IMR-90 (cell line): ENCODE results near the gene RSPH3. TPM values are rescaled to one million over a fixed set of nuclear protein-coding genes. Genes with fewer than 3 reads are reported as not detected.

Experiments
- ATAC-seq: fragments of 200-7000 bp; cut with Tn5 transposase; 2 replicates; pipeline ENCODE4 v1.9.1; 2020; ENCODE audit warnings: low read depth, mild to moderate bottlenecking, moderate library complexity
- BruUV-seq: library from RNA; stranded (reverse); fragments of 400-500 nt; replicated peaks from 2 replicates; lab custom pipeline; 2021; lab: Mats Ljungman, UMichigan
- CTCF ChIA-PET: fragments of 300-600 bp; formaldehyde crosslinking; extraction: SDS; loops from one replicate; lab custom pipeline; 2021; ENCODE audit warnings: antibody characterized with exemption; lab: Yijun Ruan, JAX
- POLR2A ChIA-PET: fragments of 300-600 bp; sonication (Branson Sonifier 250); formaldehyde crosslinking; loops from one replicate; lab custom pipeline; 2022; ENCODE audit warnings: antibody characterized with exemption; ENCODE audit not compliant: unreplicated experiment; lab: Charles Lee
- DNase-seq: peaks from one replicate; pipeline ENCODE4 v3.0.0; 2013
- H2AFZ ChIP-seq: replicated peaks from 2 replicates; pipeline ENCODE3; 2013; ENCODE audit warnings: low read length, mild to moderate bottlenecking; ENCODE audit not compliant: poor library complexity
- H2AK5ac ChIP-seq: 2 replicates; pipeline ENCODE4 v1.6.1; 2013; ENCODE audit warnings: low read depth, low read length, inconsistent platforms
- H2AK9ac ChIP-seq: replicated peaks from 2 replicates; pipeline ENCODE3; 2013; ENCODE audit warnings: mild to moderate bottlenecking, low read depth, low read length, moderate library complexity; ENCODE audit not compliant: poor library complexity
- H2BK120ac ChIP-seq: 2 replicates; pipeline ENCODE4 v1.6.1; 2013; ENCODE audit warnings: low read depth, low read length, inconsistent platforms
- H2BK15ac ChIP-seq: 3 replicates; pipeline ENCODE4 v1.6.1; 2013; ENCODE audit warnings: low read depth, low read length, inconsistent platforms
- H2BK20ac ChIP-seq: 2 replicates; pipeline ENCODE4 v1.6.1; 2013; ENCODE audit warnings: low read depth, mild to moderate bottlenecking, inconsistent platforms, low read length, moderate library complexity
- H2BK5ac ChIP-seq: 2 replicates; pipeline ENCODE4 v1.6.1; 2013; ENCODE audit warnings: mild to moderate bottlenecking, low read depth, low read length, inconsistent platforms; ENCODE audit not compliant: poor library complexity, severe bottlenecking
- H3K14ac ChIP-seq: replicated peaks from 2 replicates; pipeline ENCODE4 v1.6.1; 2013; ENCODE audit warnings: low read depth, low read length, inconsistent platforms
- H3K18ac ChIP-seq: 2 replicates; pipeline ENCODE4 v1.6.1; 2013; ENCODE audit warnings: low read depth, low read length, control low read depth
- H3K23ac ChIP-seq: 2 replicates; pipeline ENCODE4 v1.6.1; 2013; ENCODE audit warnings: low read depth, low read length, inconsistent platforms
- H3K27ac ChIP-seq: 2 replicates; pipeline ENCODE4 v1.5.1; 2013; ENCODE audit warnings: mild to moderate bottlenecking, control low read depth, low read length; ENCODE audit not compliant: insufficient read depth
- H3K27me3 ChIP-seq: 2 replicates; pipeline ENCODE4 v1.6.1; 2013; ENCODE audit warnings: low read length; ENCODE audit not compliant: control insufficient read depth, insufficient read depth
- H3K36me3 ChIP-seq: 2 replicates; pipeline ENCODE4 v1.6.1; 2013; ENCODE audit warnings: low read length, mixed read lengths; ENCODE audit not compliant: control insufficient read depth, insufficient read depth
- H3K4ac ChIP-seq: 2 replicates; pipeline ENCODE4 v1.6.1; 2013; ENCODE audit warnings: low read depth, low read length, inconsistent platforms
- H3K4me1 ChIP-seq: 2 replicates; pipeline ENCODE4 v1.6.1; 2013; ENCODE audit warnings: low read length, mixed read lengths; ENCODE audit not compliant: control insufficient read depth, insufficient read depth
- H3K4me2 ChIP-seq: 2 replicates; pipeline ENCODE4 v1.6.1; 2013; ENCODE audit warnings: low read depth, mild to moderate bottlenecking, control low read depth, low read length, moderate library complexity
- H3K4me3 ChIP-seq: 2 replicates; pipeline ENCODE4 v1.5.1; 2013; ENCODE audit warnings: low read depth, mild to moderate bottlenecking, control low read depth, low read length, moderate library complexity; ENCODE audit not compliant: insufficient read depth
- H3K56ac ChIP-seq: 2 replicates; pipeline ENCODE4 v1.6.1; 2013; ENCODE audit warnings: low read length, inconsistent platforms; ENCODE audit not compliant: insufficient read depth; ENCODE audit errors: extremely low read depth
- H3K79me1 ChIP-seq, 2 experiments: 2 replicates each; pipeline ENCODE4 v1.6.1; 2013; ENCODE audit warnings: low read length in 2 of 2, inconsistent platforms in 1 of 2, low read depth in 1 of 2
- H3K9ac ChIP-seq: 2 replicates; pipeline ENCODE4 v1.6.1; 2013; ENCODE audit warnings: low read depth, low read length, control low read depth
- H3K9me1 ChIP-seq: 2 replicates; pipeline ENCODE4 v1.6.1; 2013; ENCODE audit warnings: low read length, inconsistent platforms; ENCODE audit not compliant: insufficient read depth
- H3K9me3 ChIP-seq: 2 replicates; pipeline ENCODE4 v1.6.1; 2013; ENCODE audit warnings: low read length; ENCODE audit not compliant: control insufficient read depth, insufficient read depth
- H4K20me1 ChIP-seq: 2 replicates; pipeline ENCODE4 v1.6.1; 2013; ENCODE audit warnings: low read length, inconsistent platforms; ENCODE audit not compliant: insufficient read depth
- H4K5ac ChIP-seq: 2 replicates; pipeline ENCODE4 v1.6.1; 2013; ENCODE audit warnings: mild to moderate bottlenecking, low read depth, low read length, control low read depth
- H4K8ac ChIP-seq, 2 experiments: 2 replicates each; pipeline ENCODE4 v1.6.1; 2013; ENCODE audit warnings: low read depth in 2 of 2, low read length in 2 of 2, control low read depth in 1 of 2, inconsistent platforms in 1 of 2
- H4K91ac ChIP-seq: 2 replicates; pipeline ENCODE4 v1.6.1; 2013; ENCODE audit warnings: low read depth, low read length, inconsistent platforms; ENCODE audit not compliant: insufficient read depth
- BHLHE40 ChIP-seq: fragments of 150-350 bp; IDR thresholded peaks from 2 replicates; pipeline ENCODE4 v1.6.1; 2016; ENCODE audit warnings: mild to moderate bottlenecking, low read depth, low read length
- CEBPB ChIP-seq: IDR thresholded peaks from 2 replicates; pipeline ENCODE4 v1.6.1; 2012; ENCODE audit warnings: low read depth, low read length, improper control_type of control experiment
- CHD1 ChIP-seq: IDR thresholded peaks from 2 replicates; pipeline ENCODE4 v1.6.1; 2012; ENCODE audit warnings: low read depth, low read length, improper control_type of control experiment
- ELK1 ChIP-seq: fragments of 150-350 bp; IDR thresholded peaks from 2 replicates; pipeline ENCODE4 v1.6.1; 2016; ENCODE audit warnings: low read depth, mild to moderate bottlenecking, low read length, moderate library complexity, borderline replicate concordance
- MAFK ChIP-seq: IDR thresholded peaks from 2 replicates; pipeline ENCODE4 v1.6.1; 2012; ENCODE audit warnings: low read depth, low read length, improper control_type of control experiment
- MAZ ChIP-seq: IDR thresholded peaks from 2 replicates; pipeline ENCODE4 v1.6.1; 2012; ENCODE audit warnings: low read depth, mild to moderate bottlenecking, low read length, improper control_type of control experiment, moderate library complexity, borderline replicate concordance
- MXI1 ChIP-seq: IDR thresholded peaks from 2 replicates; pipeline ENCODE4 v1.6.1; 2012; ENCODE audit warnings: low read depth, mild to moderate bottlenecking, low read length, moderate library complexity, borderline replicate concordance
- NFE2L2 ChIP-seq: fragments of 150-350 bp; IDR thresholded peaks from 2 replicates; pipeline ENCODE4 v1.6.1; 2016; ENCODE audit warnings: low read depth, mild to moderate bottlenecking, low read length
- POLR2A ChIP-seq: IDR thresholded peaks from 2 replicates; pipeline ENCODE4 v1.6.1; 2012; ENCODE audit warnings: mild to moderate bottlenecking, low read depth, low read length
- RAD21 ChIP-seq: IDR thresholded peaks from 2 replicates; pipeline ENCODE4 v1.6.1; 2012; ENCODE audit warnings: low read length, improper control_type of control experiment
- RCOR1 ChIP-seq: IDR thresholded peaks from 2 replicates; pipeline ENCODE4 v1.6.1; 2012; ENCODE audit warnings: mild to moderate bottlenecking, low read length, improper control_type of control experiment; ENCODE audit not compliant: insufficient replicate concordance
- RFX5 ChIP-seq: IDR thresholded peaks from 2 replicates; pipeline ENCODE4 v1.8.0; 2012; ENCODE audit warnings: low read depth, mild to moderate bottlenecking, low read length, moderate library complexity
- SMC3 ChIP-seq: fragments of 150-350 bp; IDR thresholded peaks from 2 replicates; pipeline ENCODE4 v1.6.1; 2016; ENCODE audit warnings: low read depth, mild to moderate bottlenecking, antibody characterized with exemption, low read length, moderate library complexity
- USF2 ChIP-seq: fragments of 150-350 bp; IDR thresholded peaks from 2 replicates; pipeline ENCODE4 v1.6.1; 2017; ENCODE audit warnings: mild to moderate bottlenecking, antibody characterized with exemption, low read length, low read depth
- WGBS, 2 experiments: methylation state at CpG; one replicate each; pipeline versions ENCODE4 v1.1.5 to v1.1.7; 2013; ENCODE audit warnings: missing lambda C conversion rate in 2 of 2; ENCODE audit not compliant: insufficient read length in 1 of 2; ENCODE audit errors: extremely low coverage in 2 of 2; 5-methylcytosine and 5-hydroxymethylcytosine counted together
- dilution Hi-C: fragments of 300-500 bp; cut with HindIII; formaldehyde crosslinking; loops from one replicate; pipeline ENCODE4 v1.14.3; 2018; ENCODE audit warnings: low sequenced_read_pairs; ENCODE audit not compliant: unreplicated experiment
- in situ Hi-C: fragments of 300-500 bp; cut with MboI; formaldehyde crosslinking; loops from 3 replicates; pipeline ENCODE4 v1.14.3; 2019; ENCODE audit warnings: low sequenced_read_pairs, inconsistent platforms, mixed read lengths
- intact Hi-C: fragments of 100-400 bp; cut with micrococcal nuclease; formaldehyde crosslinking; loops from 2 replicates; pipeline ENCODE4 v1.10.0; 2022
- polyA plus RNA-seq, 3 experiments: library from polyadenylated mRNA; depleted of rRNA; stranded (reverse); fragments of >200 nt; gene quantifications; 2 replicates each; pipeline ENCODE4 v1.2.3, GENCODE V29; 2012; ENCODE audit warnings: low replicate concordance in 1 of 3
- total RNA-seq: library from RNA; depleted of rRNA; stranded (reverse); fragments of >200 nt; gene quantifications from 2 replicates; pipeline ENCODE4 v1.2.3, GENCODE V29; 2012
- TF ChIP-seq, protein P1 (sequence below): conservative IDR thresholded peaks from 2 replicates; pipeline ENCODE4 v1.5.1; 2012; ENCODE audit warnings: mild to moderate bottlenecking, low read depth, low read length, improper control_type of control experiment

RSPH3 gene
- total and polyA plus RNA-seq, 2 of the 4 experiments (the other 2 are of a cell fraction): 1.7 to 3.0 TPM

DNA sequence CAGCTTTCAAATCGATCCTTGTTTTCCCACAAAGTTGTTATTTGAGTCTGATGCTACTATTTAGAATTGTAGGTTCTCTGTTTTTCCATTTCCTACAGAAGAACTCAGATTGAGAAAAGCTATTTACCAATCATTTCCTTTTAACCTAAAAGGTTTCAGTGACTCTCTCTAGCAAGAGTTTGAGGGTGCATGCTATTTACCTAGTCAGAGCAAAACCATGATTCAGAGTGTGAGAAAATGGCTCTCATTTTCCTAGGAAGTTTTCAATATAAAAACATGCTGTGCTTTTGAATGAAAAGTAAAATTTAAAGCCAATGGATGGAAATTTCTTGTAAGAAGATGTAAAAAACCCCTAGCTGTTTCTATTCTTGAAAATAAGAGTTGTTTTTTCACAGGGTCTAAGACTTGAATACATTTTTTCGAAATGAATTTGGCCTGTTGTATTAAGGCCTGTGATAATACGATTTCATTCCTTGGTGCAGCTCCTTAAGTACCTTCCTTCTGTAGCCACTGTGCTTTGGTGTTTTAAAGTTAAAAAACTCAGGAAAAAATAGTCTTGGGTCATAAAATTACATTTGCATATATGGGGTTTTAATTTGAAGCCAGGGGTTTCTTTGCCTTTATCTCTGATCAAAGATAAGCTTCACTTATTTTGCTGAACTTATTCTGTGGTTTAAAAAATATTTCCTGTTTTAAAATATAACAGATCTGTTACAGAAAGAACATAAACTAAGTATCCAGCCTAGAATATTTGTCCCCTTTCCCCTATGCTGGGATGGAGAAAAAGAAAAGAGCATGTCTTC is 18.0 kb upstream of the RSPH3 start:
- Histone ChIP-seq H3K14ac (no peak overlapping the region), H2AFZ (no peak overlapping the region), H2AK5ac (no peak overlapping the region), H3K79me1 (no peaks in the 10 kb centered on the region), H3K27me3 (no peaks in the 10 kb centered on the region; the same call in none of the 2 replicates), H3K27ac (no peak overlapping the region), H3K9me1 (no peaks in the 10 kb centered on the region), H3K4ac (no peak overlapping the region), H3K9me3 (no peaks in the 10 kb centered on the region), H4K91ac (no peak overlapping the region), H3K4me1 (no peaks in the 10 kb centered on the region), H3K4me2 (no peak overlapping the region), H3K36me3 (no peaks in the 10 kb centered on the region), H3K18ac (no peak overlapping the region), H3K9ac (no peak overlapping the region), H4K20me1 (no peaks in the 10 kb centered on the region), H3K56ac (no peak overlapping the region), H4K8ac (no peak overlapping the region), H2BK120ac (no peak overlapping the region), H2AK9ac (no peak overlapping the region), H2BK5ac (no peak overlapping the region), H2BK15ac (no peak overlapping the region), H4K5ac (no peak overlapping the region), H3K23ac (no peak overlapping the region), H2BK20ac (no peak overlapping the region), H3K4me3 (no peak overlapping the region)
- in situ Hi-C loops (no loop called here), dilution Hi-C loops (no loop called here), intact Hi-C loops (no loop called here)
- CTCF ChIA-PET: interaction anchor here (0.6 to 1.2 kb wide), 2 partner anchors 25 to 73 kb away, joined by 3 to 6 read pairs; no protein-coding TSS in a partner anchor
- POLR2A ChIA-PET: no interaction called here
- WGBS, 2 experiments: no CpG with 5 or more reads among the region's 3 CpGs
- ATAC-seq: no peak
- no peak for DNase-seq
- BruUV-seq: no TSS peak
- TF ChIP-seq POLR2A (no peak), MXI1 (no peak), RFX5 (no peak), RAD21 (no peak), SMC3 (no peak), CEBPB (no peak), NFE2L2 (no peak), ELK1 (no peak), MAFK (no peak), RCOR1 (no peak), USF2 (no peak), CHD1 (no peak), MAZ (no peak), BHLHE40 (no peak)
- TF ChIP-seq, protein P1, sequence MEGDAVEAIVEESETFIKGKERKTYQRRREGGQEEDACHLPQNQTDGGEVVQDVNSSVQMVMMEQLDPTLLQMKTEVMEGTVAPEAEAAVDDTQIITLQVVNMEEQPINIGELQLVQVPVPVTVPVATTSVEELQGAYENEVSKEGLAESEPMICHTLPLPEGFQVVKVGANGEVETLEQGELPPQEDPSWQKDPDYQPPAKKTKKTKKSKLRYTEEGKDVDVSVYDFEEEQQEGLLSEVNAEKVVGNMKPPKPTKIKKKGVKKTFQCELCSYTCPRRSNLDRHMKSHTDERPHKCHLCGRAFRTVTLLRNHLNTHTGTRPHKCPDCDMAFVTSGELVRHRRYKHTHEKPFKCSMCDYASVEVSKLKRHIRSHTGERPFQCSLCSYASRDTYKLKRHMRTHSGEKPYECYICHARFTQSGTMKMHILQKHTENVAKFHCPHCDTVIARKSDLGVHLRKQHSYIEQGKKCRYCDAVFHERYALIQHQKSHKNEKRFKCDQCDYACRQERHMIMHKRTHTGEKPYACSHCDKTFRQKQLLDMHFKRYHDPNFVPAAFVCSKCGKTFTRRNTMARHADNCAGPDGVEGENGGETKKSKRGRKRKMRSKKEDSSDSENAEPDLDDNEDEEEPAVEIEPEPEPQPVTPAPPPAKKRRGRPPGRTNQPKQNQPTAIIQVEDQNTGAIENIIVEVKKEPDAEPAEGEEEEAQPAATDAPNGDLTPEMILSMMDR: no peak
